GM19193 (cell line): ENCODE results near the gene PDP2.

Source experiments
- POLR2A ChIP-seq: IDR thresholded peaks from 4 replicates; pipeline ENCODE4 v1.6.1; 2011; ENCODE audit not compliant: insufficient read depth, insufficient read length; ENCODE audit errors: extremely low read depth

Gene PDP2

DNA sequence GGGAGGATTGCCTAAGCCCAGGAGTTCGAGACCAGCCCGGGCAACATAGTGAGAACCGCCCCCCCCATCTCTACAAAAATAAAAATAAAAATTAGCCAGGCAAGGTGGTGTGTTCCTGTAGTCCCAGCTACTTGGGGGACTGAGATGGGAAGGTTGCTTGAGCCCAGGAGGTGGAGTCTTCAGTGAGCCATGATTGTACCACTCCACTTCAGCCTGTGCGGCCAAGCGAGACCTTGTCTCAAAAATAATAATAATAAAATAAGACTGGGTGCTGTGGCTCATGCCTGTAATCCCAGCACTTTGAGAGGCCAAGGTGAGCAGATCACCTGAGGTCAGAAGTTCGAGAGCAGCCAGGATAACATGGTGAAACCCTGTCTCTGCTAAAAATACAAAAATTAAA is 11.5 kb downstream of the PDP2 start:
- TF ChIP-seq POLR2A: no peak

DNA sequence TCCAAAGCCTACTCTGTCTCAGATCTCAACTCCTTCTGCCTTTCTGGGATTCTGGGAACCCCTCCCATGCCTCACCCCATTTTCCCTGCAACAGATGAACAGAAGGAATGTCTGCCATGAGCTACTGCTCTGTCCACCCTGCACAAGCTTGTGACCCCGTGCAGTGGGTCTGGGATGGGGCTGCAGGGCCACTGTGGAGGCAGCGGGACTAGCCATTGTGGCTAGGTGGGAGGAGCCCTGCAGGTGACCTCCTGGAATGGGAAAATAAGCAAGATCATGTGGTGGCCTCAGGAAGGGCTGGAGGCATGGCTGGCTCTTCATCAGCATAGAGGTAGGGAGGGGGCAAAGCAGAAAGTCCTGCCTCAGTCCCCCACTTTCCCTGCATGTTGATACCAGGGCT is 13.7 kb downstream of the PDP2 start:
- no peak for TF ChIP-seq POLR2A

DNA sequence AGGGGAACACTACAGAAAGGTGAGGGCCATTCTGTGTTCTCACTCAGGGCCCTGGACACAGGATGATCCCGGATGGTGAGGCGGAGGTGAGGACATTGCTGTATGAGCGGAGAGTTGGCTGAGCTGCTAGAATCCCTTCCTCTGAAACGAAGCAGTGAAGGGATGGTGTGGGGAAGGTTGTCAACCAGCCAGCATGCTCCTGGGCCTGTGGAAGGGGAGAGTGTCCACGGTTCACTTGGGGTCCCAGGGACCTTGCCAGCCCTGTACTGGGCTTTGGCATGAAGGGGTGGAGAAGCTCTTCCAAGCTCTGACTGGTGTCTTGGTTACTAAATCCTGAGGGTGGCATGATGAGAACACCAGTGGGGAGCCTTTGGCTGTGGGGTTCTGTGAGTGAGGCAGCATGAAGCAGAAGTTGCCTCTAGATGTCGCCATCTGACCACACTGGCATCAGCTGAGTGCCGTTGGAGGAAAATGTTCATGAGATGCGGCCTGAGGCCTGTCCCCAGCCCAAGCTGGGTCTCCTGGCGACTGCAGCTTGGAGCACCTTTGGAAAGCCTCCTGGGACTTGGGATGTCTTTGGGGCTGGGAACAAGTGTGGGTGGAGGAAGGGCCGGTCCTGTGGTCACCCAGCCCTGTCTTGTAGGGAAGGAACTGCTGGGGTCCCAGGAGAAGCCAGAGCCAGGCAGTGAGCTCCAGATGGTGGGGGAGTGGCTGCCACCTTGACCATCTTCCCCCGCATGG is 14.8 kb downstream of the PDP2 start:
- no peak for TF ChIP-seq POLR2A

DNA sequence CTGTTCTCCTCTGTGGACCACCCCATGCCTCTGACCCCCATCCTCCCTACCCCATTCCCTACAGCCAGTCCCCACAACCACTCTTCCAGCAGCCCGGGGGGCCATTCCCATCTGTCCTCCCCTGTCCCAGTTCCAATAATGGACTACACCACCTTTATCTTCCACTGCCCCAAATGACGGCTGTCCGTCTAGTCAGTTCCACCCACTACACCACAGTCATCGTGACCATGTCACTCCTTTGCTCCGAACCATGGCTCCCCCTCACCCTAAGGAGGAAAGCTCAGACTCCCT is 15.3 kb downstream of the PDP2 start:
- TF ChIP-seq POLR2A: no peak

DNA sequence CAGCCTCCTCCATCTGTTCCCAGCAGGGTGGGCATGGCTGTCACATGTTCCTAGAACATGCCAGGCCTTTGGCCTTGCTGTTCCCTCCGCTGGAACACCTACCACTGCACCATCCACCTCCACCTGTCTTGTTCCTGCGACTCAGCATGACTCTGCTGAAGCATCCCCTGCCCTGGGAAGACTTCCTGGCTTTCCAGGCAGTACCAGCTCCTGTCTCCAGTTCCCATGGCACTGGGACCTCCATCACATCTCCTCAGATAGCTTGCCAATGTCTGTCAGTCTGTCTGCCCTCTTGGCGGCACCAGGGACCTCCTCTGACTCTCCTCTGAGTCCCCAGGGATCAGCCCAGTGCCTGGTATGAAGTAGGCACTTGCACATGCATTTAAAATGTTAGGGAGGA is 15.7 kb downstream of the PDP2 start:
- no peak for TF ChIP-seq POLR2A

DNA sequence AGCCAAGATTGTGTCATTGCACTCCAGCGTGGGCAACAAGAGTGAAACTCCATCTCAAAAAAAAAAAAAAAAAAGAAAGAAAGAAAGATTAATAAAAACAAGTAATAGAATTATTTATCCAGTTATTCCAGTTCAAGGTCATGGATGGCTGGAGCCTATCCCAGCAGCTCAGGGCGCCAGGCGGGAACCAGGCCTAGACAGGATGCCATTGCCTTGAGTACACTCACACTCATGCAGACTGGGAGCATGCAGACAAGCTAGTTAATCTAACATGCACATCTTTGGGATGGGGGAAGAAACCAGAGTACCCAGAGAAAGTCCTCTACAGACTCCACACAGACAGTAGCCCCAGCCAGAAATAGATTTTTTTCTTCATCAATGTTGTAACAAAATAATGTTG is 17.9 kb downstream of the PDP2 start:
- TF ChIP-seq POLR2A: no peak

DNA sequence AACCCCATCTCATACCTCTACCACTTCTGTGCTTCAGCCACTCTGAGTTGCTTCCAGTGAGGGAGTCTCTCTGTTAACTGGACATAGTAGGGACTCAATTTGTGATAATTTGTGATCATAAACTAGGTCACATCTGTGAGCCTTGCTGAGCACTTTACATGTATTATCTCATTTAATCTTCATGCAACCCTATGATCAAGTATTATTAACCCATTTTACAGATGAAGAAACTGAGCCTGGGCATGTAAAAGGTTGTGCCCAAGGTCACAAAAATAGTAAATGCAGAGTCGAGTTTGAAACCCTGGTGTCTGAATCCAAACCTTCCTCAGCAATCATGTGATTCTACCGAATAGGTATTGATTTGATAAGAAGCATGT is 18.6 kb downstream of the PDP2 start:
- TF ChIP-seq POLR2A: no peak

DNA sequence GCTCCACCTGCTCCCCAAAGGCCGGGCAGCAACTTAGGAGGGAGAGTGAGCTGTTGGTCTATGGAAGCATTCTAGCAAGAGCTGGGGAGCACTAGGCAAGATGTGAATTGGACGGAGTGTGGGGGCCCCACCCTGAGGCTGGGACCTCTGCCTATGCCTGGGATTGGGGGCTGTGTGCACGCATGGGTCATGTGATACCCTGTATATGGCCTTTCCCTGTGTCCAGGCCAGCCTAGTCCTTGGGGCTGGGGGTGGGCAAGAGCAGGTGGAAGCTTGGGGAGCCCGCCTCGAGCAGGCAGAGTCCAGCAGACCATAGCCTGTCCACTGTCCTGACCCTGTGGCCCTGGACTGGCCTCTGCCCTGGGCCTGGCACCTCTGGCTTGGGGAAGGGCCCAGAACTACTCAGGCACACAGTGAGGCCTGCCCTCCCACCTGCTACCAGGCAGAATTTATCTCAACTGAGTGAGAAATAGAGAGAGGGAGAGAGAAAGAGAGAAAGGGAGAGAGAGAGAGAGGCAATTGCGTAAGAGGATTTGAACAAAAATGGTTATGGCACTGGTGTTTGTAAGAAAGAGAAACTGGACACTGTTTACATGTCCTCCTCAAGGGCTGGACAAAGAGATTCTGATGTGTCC is 19.1 kb downstream of the PDP2 start:
- no peak for TF ChIP-seq POLR2A

DNA sequence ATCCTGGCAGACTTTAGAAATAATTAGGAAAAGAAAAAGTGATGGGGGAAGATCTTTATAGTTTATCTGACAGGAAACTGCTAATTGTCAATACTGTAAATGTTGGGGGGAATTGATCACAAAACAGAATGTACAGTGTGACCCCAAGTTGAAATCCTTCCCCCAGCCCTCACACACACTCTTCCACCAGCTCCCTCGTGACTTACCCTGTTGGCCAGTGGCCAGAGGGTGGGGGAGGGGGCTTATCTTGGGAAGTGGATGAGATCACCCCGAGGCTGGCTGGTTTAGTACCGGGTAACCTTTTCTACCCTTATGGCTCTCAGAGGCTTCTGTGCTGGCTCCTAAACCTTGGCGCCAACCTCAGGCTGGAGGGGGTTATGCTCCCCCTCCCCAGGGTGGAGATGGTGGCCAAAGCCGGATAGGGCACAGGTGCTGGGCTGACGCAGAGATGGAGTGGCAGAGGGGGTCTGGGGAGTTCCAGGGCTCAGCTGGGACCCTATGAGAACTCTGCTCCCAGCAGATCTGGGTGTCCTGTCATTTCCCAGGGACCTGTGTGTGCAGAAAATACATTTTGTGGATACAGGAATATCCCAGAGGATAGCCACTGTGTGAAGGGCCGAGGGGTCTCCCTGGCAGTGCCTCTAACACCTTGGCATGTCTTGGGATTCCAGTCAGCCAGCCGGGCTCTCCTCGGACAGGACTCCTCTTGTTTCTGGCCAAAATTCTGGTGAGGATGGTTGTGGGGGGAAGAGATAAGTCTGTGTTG is 19.8 kb downstream of the PDP2 start:
- no peak for TF ChIP-seq POLR2A

DNA sequence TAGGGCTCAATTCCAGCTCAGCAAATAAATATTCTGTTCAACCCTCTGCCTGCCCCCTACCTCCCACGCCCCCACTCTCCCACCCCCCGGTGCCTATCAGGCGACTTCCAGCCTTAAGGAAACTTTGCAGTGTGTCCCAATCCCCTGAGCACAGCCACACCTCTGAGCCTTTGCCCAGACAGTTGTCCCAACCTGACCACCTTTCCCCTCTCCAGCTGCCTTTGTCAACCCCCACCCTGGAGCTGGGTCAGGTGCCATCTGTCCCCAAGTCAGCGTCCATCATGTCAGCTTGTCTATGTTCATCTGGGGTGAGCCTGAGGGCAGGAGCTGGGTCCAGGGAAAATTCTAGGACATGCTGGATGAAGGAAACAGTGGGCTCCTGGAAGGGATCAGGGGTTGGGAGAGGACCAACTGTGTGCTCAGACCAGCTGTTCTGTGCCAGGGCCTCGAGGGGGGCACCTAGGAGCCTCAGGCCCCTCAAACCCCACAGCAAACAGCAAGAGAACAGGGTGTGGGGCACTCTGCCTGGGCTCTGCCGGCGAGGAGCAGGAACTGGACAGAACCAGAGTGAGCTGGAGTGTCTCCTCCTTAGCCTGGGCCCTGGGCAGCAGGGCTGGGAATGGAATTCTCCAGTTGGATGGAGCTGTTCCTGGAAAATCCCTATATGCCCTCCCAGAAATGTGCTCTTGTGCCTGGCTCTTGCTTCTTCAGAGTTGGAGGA is 20.6 kb downstream of the PDP2 start:
- TF ChIP-seq POLR2A: no peak

DNA sequence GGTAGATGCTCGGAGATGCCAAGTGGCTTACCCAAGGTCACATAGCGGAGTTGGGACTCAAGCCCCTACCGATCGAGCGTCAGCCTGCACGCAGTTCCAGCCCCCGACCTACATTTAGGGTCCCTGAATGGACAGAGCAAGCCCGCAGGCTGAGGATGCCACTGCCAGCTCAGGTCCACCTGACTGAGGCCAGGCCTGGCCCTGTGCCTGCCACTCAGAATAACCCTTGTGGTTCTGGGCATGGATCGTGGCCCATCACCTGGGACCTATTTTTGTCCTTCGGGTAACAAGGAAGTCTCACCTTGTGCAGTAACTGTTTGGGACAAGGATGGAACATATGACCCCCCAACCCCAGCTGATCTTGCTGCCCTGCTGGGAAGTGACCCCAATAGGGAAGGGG is 21.3 kb downstream of the PDP2 start:
- TF ChIP-seq POLR2A: no peak

DNA sequence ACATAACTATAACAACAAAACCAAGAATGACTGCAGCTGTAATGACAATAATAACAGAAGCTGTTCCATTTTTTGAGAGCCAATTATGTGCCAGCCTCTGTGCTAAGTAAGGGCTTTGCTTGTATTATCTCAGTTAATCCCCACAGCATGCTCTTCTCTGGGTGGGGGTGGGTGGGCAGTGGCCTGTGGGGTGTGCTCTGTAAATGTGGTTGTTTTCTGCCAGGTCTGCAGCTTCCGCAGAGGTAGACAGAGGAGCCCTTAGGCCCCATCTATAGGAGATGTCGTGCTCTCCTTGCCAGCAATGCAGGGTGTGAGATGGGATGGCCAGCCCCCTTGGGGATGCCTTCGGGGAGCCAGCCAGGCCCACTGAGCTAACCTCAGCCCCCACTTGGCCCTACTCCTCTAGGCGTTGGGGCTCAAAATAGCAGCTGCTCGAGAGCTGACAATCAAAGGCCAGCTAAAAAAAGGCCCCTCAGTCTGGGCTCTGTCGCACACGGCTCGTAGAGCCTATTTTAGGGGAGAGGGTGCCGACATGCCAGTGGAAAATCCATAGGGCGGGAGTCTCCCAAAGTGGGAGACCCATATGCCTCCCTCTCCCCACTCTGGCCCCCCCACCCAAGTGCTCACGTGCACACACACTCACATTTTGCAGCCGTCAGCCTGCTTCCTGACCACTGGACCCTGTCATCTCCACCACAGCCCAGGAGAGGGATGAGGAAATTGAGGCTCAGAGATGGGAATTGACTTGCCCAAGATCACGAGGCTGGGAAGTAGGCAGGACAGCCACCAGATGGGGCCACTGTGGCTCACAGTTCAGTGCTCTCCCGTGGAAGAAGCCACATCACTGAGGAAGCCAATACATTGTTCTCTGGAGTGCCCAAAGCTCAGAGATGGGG is 22.6 kb downstream of the PDP2 start:
- no peak for TF ChIP-seq POLR2A

DNA sequence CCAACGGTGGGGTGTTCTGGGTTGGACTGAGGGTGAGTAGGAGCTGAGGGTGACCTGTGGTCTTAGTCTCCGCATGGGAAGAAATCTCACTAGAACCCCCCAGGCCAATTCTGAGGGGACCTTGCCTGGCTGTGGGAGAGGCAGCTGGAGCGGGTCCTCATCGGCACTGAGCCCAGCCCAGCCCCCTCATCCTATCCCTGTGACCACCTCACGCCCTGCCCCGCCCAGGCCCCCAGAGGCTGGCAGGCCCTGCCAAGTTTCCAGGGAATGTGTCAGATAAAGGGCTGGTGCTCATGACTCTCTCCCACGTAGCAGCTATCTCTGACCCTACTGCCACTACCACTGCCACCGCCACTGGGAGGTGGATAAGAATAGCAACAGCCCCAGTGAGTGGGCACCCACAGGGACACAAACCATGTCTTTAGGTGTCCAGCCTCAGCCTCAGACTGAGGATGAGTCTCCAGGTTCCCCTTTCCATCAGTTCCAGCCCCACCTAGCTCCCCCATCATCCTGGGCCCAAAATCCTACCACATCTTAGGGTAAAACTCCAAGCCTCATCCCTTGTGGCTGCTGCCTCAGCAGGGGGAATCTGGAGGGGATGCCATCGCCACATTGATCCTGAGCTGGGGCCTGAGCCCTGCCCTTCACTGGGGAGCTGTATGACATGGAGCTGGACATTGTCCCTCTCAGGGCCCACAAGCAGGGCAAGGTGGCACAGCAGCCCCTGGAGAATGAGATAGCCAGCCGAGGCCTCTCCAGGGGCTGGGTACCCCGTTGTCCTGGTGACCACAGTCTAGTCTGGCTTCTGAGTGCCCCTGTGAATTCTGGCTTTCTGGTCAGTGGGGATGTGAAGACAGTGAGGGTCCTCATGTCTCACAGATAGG is 23.5 kb downstream of the PDP2 start:
- TF ChIP-seq POLR2A: no peak
